Measurements from ENCODE around the gene AKR1B1. TPM values are rescaled to one million over a fixed set of nuclear protein-coding genes. Genes with fewer than 3 reads are reported as not detected.

AKR1B1 gene
- total and polyA plus RNA-seq, 4 donors = 49.4 to 98.0 (median 64.8) TPM

- H3K4me3 ChIP-seq (ENCODE audit: low read length in 2 of 2) = no peak overlapping the region
- ATAC-seq (ENCODE audit: low FRiP score) = no peak
- DNase-seq = no peak
Measured at GRCh38 chr7:134407311-134407710, 51.6 kb downstream of the AKR1B1 start.

GRCh38 chr7:134406431-134406830 lies 52.5 kb downstream of the AKR1B1 start:
- no peaks in the 10 kb centered on the region for H3K9me3 ChIP-seq (ENCODE audit: control insufficient read depth, low read length)
- no peaks in the 10 kb centered on the region for H3K36me3 ChIP-seq (ENCODE audit: control insufficient read depth in 1 of 2, insufficient read depth in 2 of 2, low read length in 1 of 2)
- H3K4me1 ChIP-seq (ENCODE audit: control insufficient read depth in 1 of 2, insufficient read depth in 2 of 2, low read length in 2 of 2) = no peaks in the 10 kb centered on the region
- H3K27me3 ChIP-seq (ENCODE audit: control insufficient read depth in 1 of 2, insufficient read depth in 2 of 2, low read length in 1 of 2) = no peaks in the 10 kb centered on the region
- no peak overlapping the region for H3K27ac ChIP-seq (ENCODE audit: low read depth in 1 of 2, low read length in 2 of 2)
- no peak overlapping the region for H3K4me3 ChIP-seq (ENCODE audit: low read length in 2 of 2)
- intact Hi-C loops (cut with DNase I) = no loop called here
- 35 to 57% methylated on average over 2 of the region's 2 CpGs for WGBS, 2 donors
- ATAC-seq (ENCODE audit: low FRiP score) (no peak), DNase-seq (no peak)

More at GRCh38 chr7:134407311-134407710, 51.6 kb downstream of the AKR1B1 start:
- 57 to 60% methylated on average over 3 of the region's 3 CpGs for WGBS, 2 donors
- H3K27ac ChIP-seq (ENCODE audit: low read depth in 1 of 2, low read length in 2 of 2) = no peak overlapping the region
- H3K27me3 ChIP-seq (ENCODE audit: control insufficient read depth in 1 of 2, insufficient read depth in 2 of 2, low read length in 1 of 2) = no peaks in the 10 kb centered on the region
- intact Hi-C loops (cut with DNase I) = no loop called here
- H3K9me3 ChIP-seq (ENCODE audit: control insufficient read depth, low read length) = no peaks in the 10 kb centered on the region
- no peaks in the 10 kb centered on the region for H3K4me1 ChIP-seq (ENCODE audit: control insufficient read depth in 1 of 2, insufficient read depth in 2 of 2, low read length in 2 of 2)
- no peaks in the 10 kb centered on the region for H3K36me3 ChIP-seq (ENCODE audit: control insufficient read depth in 1 of 2, insufficient read depth in 2 of 2, low read length in 1 of 2)

GRCh38 chr7:134405299-134405698 lies 53.6 kb downstream of the AKR1B1 start:
- Histone ChIP-seq H3K27me3 (ENCODE audit: control insufficient read depth in 1 of 2, insufficient read depth in 2 of 2, low read length in 1 of 2) (no peaks in the 10 kb centered on the region), H3K9me3 (ENCODE audit: control insufficient read depth, low read length) (no peaks in the 10 kb centered on the region), H3K4me1 (ENCODE audit: control insufficient read depth in 1 of 2, insufficient read depth in 2 of 2, low read length in 2 of 2) (no peaks in the 10 kb centered on the region), H3K36me3 (ENCODE audit: control insufficient read depth in 1 of 2, insufficient read depth in 2 of 2, low read length in 1 of 2) (no peaks in the 10 kb centered on the region), H3K27ac (ENCODE audit: low read depth in 1 of 2, low read length in 2 of 2) (no peak overlapping the region), H3K4me3 (ENCODE audit: low read length in 2 of 2) (no peak overlapping the region)
- ATAC-seq (ENCODE audit: low FRiP score) (no peak), DNase-seq (no peak)
- 78 to 88% methylated on average over 3 of the region's 3 CpGs for WGBS, 2 donors
- intact Hi-C loops (cut with DNase I) = no loop called here

- H3K27ac ChIP-seq (ENCODE audit: low read depth in 1 of 2, low read length in 2 of 2) = no peak overlapping the region
- intact Hi-C loops (cut with DNase I) = no loop called here
- no peak overlapping the region for H3K4me3 ChIP-seq (ENCODE audit: low read length in 2 of 2)
- no peaks in the 10 kb centered on the region for H3K36me3 ChIP-seq (ENCODE audit: control insufficient read depth in 1 of 2, insufficient read depth in 2 of 2, low read length in 1 of 2)
- no peaks in the 10 kb centered on the region for H3K9me3 ChIP-seq (ENCODE audit: control insufficient read depth, low read length)
- WGBS, 2 donors = 89 to 93% methylated on average over 1 of the region's 1 CpG
- H3K27me3 ChIP-seq (ENCODE audit: control insufficient read depth in 1 of 2, insufficient read depth in 2 of 2, low read length in 1 of 2) = no peaks in the 10 kb centered on the region
- DNase-seq (no peak), ATAC-seq (ENCODE audit: low FRiP score) (no peak)
- H3K4me1 ChIP-seq (ENCODE audit: control insufficient read depth in 1 of 2, insufficient read depth in 2 of 2, low read length in 2 of 2) = no peaks in the 10 kb centered on the region
Measured at GRCh38 chr7:134403062-134403461, 55.8 kb downstream of the AKR1B1 start.

- Histone ChIP-seq H3K27ac (ENCODE audit: low read depth in 1 of 2, low read length in 2 of 2) (no peak overlapping the region), H3K27me3 (ENCODE audit: control insufficient read depth in 1 of 2, insufficient read depth in 2 of 2, low read length in 1 of 2) (no peaks in the 10 kb centered on the region), H3K4me1 (ENCODE audit: control insufficient read depth in 1 of 2, insufficient read depth in 2 of 2, low read length in 2 of 2) (no peaks in the 10 kb centered on the region), H3K36me3 (ENCODE audit: control insufficient read depth in 1 of 2, insufficient read depth in 2 of 2, low read length in 1 of 2) (no peaks in the 10 kb centered on the region), H3K9me3 (ENCODE audit: control insufficient read depth, low read length) (no peaks in the 10 kb centered on the region), H3K4me3 (ENCODE audit: low read length in 2 of 2) (no peak overlapping the region)
- 91 to 93% methylated on average over 2 of the region's 2 CpGs for WGBS, 2 donors
- intact Hi-C loops (cut with DNase I) = no loop called here
- ATAC-seq (ENCODE audit: low FRiP score) (no peak), DNase-seq (no peak)
Measured at GRCh38 chr7:134400859-134401258, 58.0 kb downstream of the AKR1B1 start.

- DNase-seq (no peak), ATAC-seq (ENCODE audit: low FRiP score) (no peak)
- no peaks in the 10 kb centered on the region for H3K27me3 ChIP-seq (ENCODE audit: control insufficient read depth in 1 of 2, insufficient read depth in 2 of 2, low read length in 1 of 2)
- H3K4me3 ChIP-seq (ENCODE audit: low read length in 2 of 2) = no peak overlapping the region
- no peaks in the 10 kb centered on the region for H3K36me3 ChIP-seq (ENCODE audit: control insufficient read depth in 1 of 2, insufficient read depth in 2 of 2, low read length in 1 of 2)
- no peaks in the 10 kb centered on the region for H3K4me1 ChIP-seq (ENCODE audit: control insufficient read depth in 1 of 2, insufficient read depth in 2 of 2, low read length in 2 of 2)
- no peak overlapping the region for H3K27ac ChIP-seq (ENCODE audit: low read depth in 1 of 2, low read length in 2 of 2)
- no peaks in the 10 kb centered on the region for H3K9me3 ChIP-seq (ENCODE audit: control insufficient read depth, low read length)
- 70 to 78% methylated on average over 5 of the region's 5 CpGs for WGBS, 2 donors
- intact Hi-C loops (cut with DNase I) = no loop called here
Measured at GRCh38 chr7:134396031-134396430, 62.9 kb downstream of the AKR1B1 start.

GRCh38 chr7:134395604-134396003 lies 63.3 kb downstream of the AKR1B1 start:
- intact Hi-C loops (cut with DNase I) = no loop called here
- ATAC-seq (ENCODE audit: low FRiP score) = no peak
- Histone ChIP-seq H3K9me3 (ENCODE audit: control insufficient read depth, low read length) (no peaks in the 10 kb centered on the region), H3K27ac (ENCODE audit: low read depth in 1 of 2, low read length in 2 of 2) (no peak overlapping the region), H3K36me3 (ENCODE audit: control insufficient read depth in 1 of 2, insufficient read depth in 2 of 2, low read length in 1 of 2) (no peaks in the 10 kb centered on the region), H3K27me3 (ENCODE audit: control insufficient read depth in 1 of 2, insufficient read depth in 2 of 2, low read length in 1 of 2) (no peaks in the 10 kb centered on the region), H3K4me1 (ENCODE audit: control insufficient read depth in 1 of 2, insufficient read depth in 2 of 2, low read length in 2 of 2) (no peaks in the 10 kb centered on the region), H3K4me3 (ENCODE audit: low read length in 2 of 2) (no peak overlapping the region)
- 68 to 80% methylated on average over 4 of the region's 4 CpGs for WGBS, 2 donors
- DNase-seq = no peak

- intact Hi-C loops (cut with DNase I) = no loop called here
- Histone ChIP-seq H3K36me3 (ENCODE audit: control insufficient read depth in 1 of 2, insufficient read depth in 2 of 2, low read length in 1 of 2) (no peaks in the 10 kb centered on the region), H3K9me3 (ENCODE audit: control insufficient read depth, low read length) (no peaks in the 10 kb centered on the region), H3K4me1 (ENCODE audit: control insufficient read depth in 1 of 2, insufficient read depth in 2 of 2, low read length in 2 of 2) (no peaks in the 10 kb centered on the region), H3K4me3 (ENCODE audit: low read length in 2 of 2) (no peak overlapping the region), H3K27ac (ENCODE audit: low read depth in 1 of 2, low read length in 2 of 2) (no peak overlapping the region), H3K27me3 (ENCODE audit: control insufficient read depth in 1 of 2, insufficient read depth in 2 of 2, low read length in 1 of 2) (no peaks in the 10 kb centered on the region)
- ATAC-seq (ENCODE audit: low FRiP score) = no peak
- 44 to 45% methylated on average over 5 of the region's 5 CpGs for WGBS, 2 donors
- no peak for DNase-seq
Measured at GRCh38 chr7:134394056-134394455, 64.8 kb downstream of the AKR1B1 start.

Measured in aorta (tissue), 5 donors.